CD4-positive, CD25-positive, alpha-beta regulatory T cell (primary cell): ENCODE results near the gene GRK4. TPM values are rescaled to one million over a fixed set of nuclear protein-coding genes. Genes with fewer than 3 reads are reported as not detected.
A peak's percentile ranks its signal among the peaks of the same experiment; 100 is the strongest.
"Not testable (repeated sequence)": the region's sequence is repeated elsewhere in the genome, so short reads cannot be mapped to it uniquely, and the experiment has no call there.

Experiments
- ATAC-seq, 2 donors: fragments of 150-1000 bp; cut with Tn5 transposase; one replicate each; pipeline ENCODE4 v1.10.0; 2021; ENCODE audit warnings: low read depth in 2 of 2, moderate number of reproducible peaks in 2 of 2, moderate library complexity in 1 of 2
- DNase-seq, 3 donors: peaks; one replicate each; pipeline versions ENCODE4 v3.0.0 to v3.0.0-alpha.2; 2012 to 2022; ENCODE audit warnings: mixed read lengths in 1 of 3
- H3K27ac ChIP-seq: one replicate; pipeline ENCODE4 v1.7.0; 2013; ENCODE audit warnings: mild to moderate bottlenecking, low read length; ENCODE audit not compliant: insufficient read depth, poor library complexity, severe bottlenecking
- H3K27me3 ChIP-seq: one replicate; pipeline ENCODE4 v1.7.0; 2013; ENCODE audit warnings: low read length; ENCODE audit not compliant: control insufficient read depth, insufficient read depth
- H3K36me3 ChIP-seq: one replicate; pipeline ENCODE4 v1.7.0; 2013; ENCODE audit warnings: mild to moderate bottlenecking, low read length, moderate library complexity; ENCODE audit not compliant: control insufficient read depth, insufficient read depth
- H3K4me1 ChIP-seq: 2 replicates; pipeline ENCODE4 v1.7.0; 2013; ENCODE audit warnings: mild to moderate bottlenecking, low read length; ENCODE audit not compliant: insufficient read depth, control insufficient read depth, poor library complexity, severe bottlenecking
- H3K4me3 ChIP-seq: one replicate; pipeline ENCODE4 v1.7.0; 2013; ENCODE audit warnings: low read depth, mild to moderate bottlenecking, low read length, moderate library complexity
- H3K9me3 ChIP-seq, 2 experiments: 1 replicate in 1 of 2; 2 replicates in 1 of 2; pipeline ENCODE4 v1.7.0; 2013; ENCODE audit warnings: low read length in 2 of 2, mild to moderate bottlenecking in 1 of 2, moderate library complexity in 1 of 2; ENCODE audit not compliant: control insufficient read depth in 2 of 2
- H3K27ac Mint-ChIP-seq, 3 donors: one replicate each; pipeline ENCODE4 v1.8.0; 2020 to 2022; ENCODE audit warnings: mild to moderate bottlenecking in 3 of 3, mixed read lengths in 3 of 3, moderate library complexity in 2 of 3
- H3K27me3 Mint-ChIP-seq: one replicate; pipeline ENCODE4 v1.8.0; 2022; ENCODE audit warnings: mild to moderate bottlenecking, mixed read lengths
- H3K36me3 Mint-ChIP-seq: one replicate; pipeline ENCODE4 v1.8.0; 2020; ENCODE audit warnings: mixed read lengths
- H3K4me1 Mint-ChIP-seq, 4 donors: one replicate each; pipeline ENCODE4 v1.8.0; 2020 to 2022; ENCODE audit warnings: mixed read lengths in 4 of 4, mild to moderate bottlenecking in 1 of 4
- H3K4me3 Mint-ChIP-seq, 4 donors: one replicate each; pipeline ENCODE4 v1.8.0; 2020 to 2022; ENCODE audit warnings: mild to moderate bottlenecking in 4 of 4, mixed read lengths in 4 of 4, moderate library complexity in 3 of 4
- H3K9me3 Mint-ChIP-seq, 7 donors: one replicate each; pipeline ENCODE4 v1.8.0; 2020 to 2022; ENCODE audit warnings: mixed read lengths in 7 of 7, mild to moderate bottlenecking in 3 of 7, moderate library complexity in 2 of 7
- polyA plus RNA-seq, 4 donors: library from polyadenylated mRNA; unstranded; fragments of 300-500 nt; fragmentation: Illumina TruSeq; gene quantifications; one replicate each; pipeline ENCODE4 v1.2.3, GENCODE V29; 2021
- total RNA-seq: library from RNA; stranded (reverse); gene quantifications from one replicate; pipeline ENCODE4 v1.2.3, GENCODE V29; 2022

Gene GRK4
- total and polyA plus RNA-seq, 5 donors from 2014 or later = 0.64 to 2.8 (median 1.2) TPM

DNA sequence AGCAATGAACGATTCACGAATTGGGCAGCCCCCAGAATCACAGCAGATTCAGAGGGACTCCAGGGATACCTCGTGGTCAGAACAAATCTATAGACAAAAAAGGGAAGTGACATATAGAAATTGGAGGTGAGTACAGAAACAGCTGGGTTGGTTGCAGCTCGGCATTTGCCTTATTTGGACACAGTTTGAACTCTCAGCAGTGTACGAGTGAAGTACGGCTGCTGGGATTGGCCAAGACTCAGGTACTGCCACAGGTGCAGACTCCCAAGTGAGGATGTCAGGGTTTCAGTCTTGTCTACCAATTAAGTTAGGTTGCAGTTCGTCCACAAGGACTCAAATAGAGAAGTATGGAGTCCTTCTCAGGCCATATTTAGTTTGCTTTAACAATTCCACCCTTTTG is 82.8 kb downstream of the GRK4 start:
- Histone ChIP-seq H3K4me1 (peaks cover 48% of the 10 kb centered on the region), H3K9me3 (peaks cover 0 to 9% of the 10 kb centered on the region in 2 experiments), H3K4me3 (no peak overlapping the region), H3K27ac (no peak overlapping the region), H3K36me3 (no peaks in the 10 kb centered on the region), H3K27me3 (no peaks in the 10 kb centered on the region)
- H3K4me1 Mint-ChIP-seq = peaks cover 10 to 53% (median 31%) of the 10 kb centered on the region in 4 donors
- H3K27me3 Mint-ChIP-seq = peaks cover 51% of the 10 kb centered on the region
- H3K9me3 Mint-ChIP-seq = peaks cover 0 to 6% (median 2%) of the 10 kb centered on the region in 7 donors
- ATAC-seq (no peak), DNase-seq (no peak)
- H3K36me3 Mint-ChIP-seq = peaks cover 4% of the 10 kb centered on the region
- H3K27ac Mint-ChIP-seq = peak overlapping the region in 1 of 3 donors; percentile 94
- H3K4me3 Mint-ChIP-seq = no peak overlapping the region

DNA sequence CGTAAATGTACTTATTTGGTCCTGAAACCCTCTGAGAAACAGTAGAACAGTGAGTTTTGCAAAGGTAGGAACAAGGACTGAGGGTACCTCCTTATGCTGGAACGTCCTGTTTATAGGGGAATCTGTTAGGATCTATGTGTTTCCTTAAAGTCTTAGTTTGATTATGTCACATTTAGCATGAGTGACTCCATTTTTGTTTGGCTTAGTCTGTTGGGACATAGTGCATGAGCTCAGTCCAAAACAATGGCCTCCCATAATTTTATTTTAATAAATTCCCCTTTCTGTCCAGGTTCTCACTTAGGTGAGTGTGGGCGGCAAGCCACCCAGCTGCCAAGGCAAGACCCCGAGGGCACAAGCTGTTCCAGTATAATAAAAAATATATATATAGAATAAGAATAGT is 83.3 kb downstream of the GRK4 start:
- ATAC-seq = no peak
- no peak overlapping the region for H3K4me3 ChIP-seq
- Mint-ChIP-seq H3K4me1 (peaks cover 10 to 49% (median 30%) of the 10 kb centered on the region in 4 donors), H3K27ac (peak overlapping the region in 1 of 3 donors; percentile 92), H3K9me3 (peaks cover 0 to 6% (median 2%) of the 10 kb centered on the region in 7 donors), H3K36me3 (peaks cover 4% of the 10 kb centered on the region), H3K4me3 (peak overlapping the region in 2 of 4 donors; percentile 87 to 88), H3K27me3 (peaks cover 53% of the 10 kb centered on the region)
- peaks cover 43% of the 10 kb centered on the region for H3K4me1 ChIP-seq
- DNase-seq = no peak
- no peaks in the 10 kb centered on the region for H3K27me3 ChIP-seq
- H3K9me3 ChIP-seq = peaks cover 0 to 9% of the 10 kb centered on the region in 2 experiments
- peak overlapping the region; percentile 41 for H3K27ac ChIP-seq
- no peaks in the 10 kb centered on the region for H3K36me3 ChIP-seq

DNA sequence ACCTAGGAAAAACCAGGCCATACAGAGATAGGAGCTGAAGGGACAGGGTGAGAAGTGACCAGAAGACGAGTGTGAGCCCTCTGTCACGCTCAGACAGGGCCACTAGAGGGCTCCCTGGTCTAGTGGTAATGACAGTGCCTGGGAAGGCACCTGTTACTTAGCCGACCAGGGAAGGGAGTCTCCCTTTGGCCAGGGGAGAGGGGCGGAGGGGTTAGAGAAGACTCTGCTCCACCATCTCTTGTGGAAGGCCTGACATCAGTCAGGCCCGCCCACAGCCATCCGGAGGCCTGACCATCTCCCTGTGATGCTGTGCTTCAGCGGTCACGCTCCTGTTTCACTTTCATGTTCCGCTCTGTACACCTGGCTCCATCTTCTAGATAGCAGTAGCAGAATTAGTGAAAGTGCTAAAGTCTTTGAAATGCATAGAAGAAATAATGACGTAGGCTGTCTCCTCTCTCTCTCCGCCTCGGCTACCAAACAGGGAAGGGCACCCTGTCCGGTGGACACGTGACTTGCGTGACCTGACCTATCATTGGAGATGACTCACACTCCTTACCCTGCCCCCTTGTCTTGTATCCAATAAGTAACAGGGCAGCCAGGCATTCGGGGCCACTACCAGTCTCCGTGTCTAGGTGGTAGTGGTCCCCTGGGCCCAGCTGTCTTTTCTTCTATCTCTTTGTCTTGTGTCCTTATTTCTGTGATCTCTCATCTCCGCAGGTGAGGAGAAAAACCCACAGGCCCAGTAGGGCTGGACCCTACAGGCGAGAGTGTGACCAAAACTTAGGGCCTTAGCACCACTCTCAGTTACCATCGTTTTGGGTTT is 84.3 kb downstream of the GRK4 start:
- Histone ChIP-seq H3K4me3 (peak overlapping the region; percentile 78), H3K27ac (peak overlapping the region; percentile 75), H3K27me3 (no peaks in the 10 kb centered on the region), H3K4me1 (peaks cover 33% of the 10 kb centered on the region), H3K36me3 (no peaks in the 10 kb centered on the region), H3K9me3 (peaks cover 0 to 9% of the 10 kb centered on the region in 2 experiments)
- Mint-ChIP-seq H3K27me3 (peaks cover 54% of the 10 kb centered on the region), H3K36me3 (peaks cover 4% of the 10 kb centered on the region), H3K9me3 (peaks cover 0 to 6% (median 2%) of the 10 kb centered on the region in 7 donors), H3K27ac (peak overlapping the region; percentile 8 to 93 (median 92)), H3K4me3 (peak overlapping the region; percentile 65 to 90 (median 87)), H3K4me1 (peaks cover 10 to 39% (median 27%) of the 10 kb centered on the region in 4 donors)
- peak; percentile 62 to 88 (median 78) for DNase-seq
- peak; percentile 67 to 68 for ATAC-seq

DNA sequence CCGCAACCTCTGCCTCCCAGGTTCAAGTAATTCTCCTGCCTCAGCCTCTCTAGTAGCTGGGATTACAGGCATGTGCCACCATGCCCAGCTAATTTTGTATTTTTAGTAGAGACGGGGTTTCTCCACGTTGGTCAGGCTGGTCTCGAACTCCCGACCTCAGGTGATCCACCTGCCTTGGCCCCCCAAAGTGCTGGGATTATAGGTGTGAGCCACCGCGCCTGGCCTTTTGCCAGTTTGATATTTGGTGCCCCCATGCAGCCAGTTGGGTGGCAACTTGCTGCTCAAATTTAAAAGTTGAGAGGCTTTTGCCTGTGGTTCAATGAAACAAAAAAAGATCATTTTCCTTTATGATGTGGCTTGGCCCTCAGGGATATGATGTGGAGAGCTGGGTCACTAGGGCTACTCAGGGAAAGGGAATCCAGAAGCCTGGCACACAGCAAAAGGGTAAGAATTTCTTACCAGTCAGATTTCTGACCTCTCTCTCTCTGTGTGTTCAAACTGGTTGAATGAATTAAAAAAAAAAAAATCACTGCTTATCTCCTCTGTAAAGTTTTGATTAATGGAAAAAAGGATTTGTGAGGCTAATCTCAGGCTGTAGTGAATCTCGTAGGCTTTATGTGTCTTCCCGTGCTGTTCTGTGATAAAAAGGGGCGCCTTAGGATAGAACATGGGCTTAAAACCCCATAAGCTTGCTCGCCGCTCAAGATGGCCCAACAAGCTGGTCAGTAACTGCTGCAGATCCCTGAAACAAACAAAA is 87.9 kb downstream of the GRK4 start:
- ATAC-seq, H3K27ac Mint-ChIP-seq, H3K36me3 ChIP-seq, H3K9me3 Mint-ChIP-seq, H3K27me3 ChIP-seq, H3K27ac ChIP-seq, H3K4me3 ChIP-seq, H3K36me3 Mint-ChIP-seq, H3K4me3 Mint-ChIP-seq, H3K9me3 ChIP-seq, DNase-seq: not testable (repeated sequence)
- H3K4me1 Mint-ChIP-seq = peaks cover 0 to 11% (median 8%) of the 10 kb centered on the region in 4 donors
- peaks cover 39% of the 10 kb centered on the region for H3K27me3 Mint-ChIP-seq
- H3K4me1 ChIP-seq = peaks cover 11% of the 10 kb centered on the region

DNA sequence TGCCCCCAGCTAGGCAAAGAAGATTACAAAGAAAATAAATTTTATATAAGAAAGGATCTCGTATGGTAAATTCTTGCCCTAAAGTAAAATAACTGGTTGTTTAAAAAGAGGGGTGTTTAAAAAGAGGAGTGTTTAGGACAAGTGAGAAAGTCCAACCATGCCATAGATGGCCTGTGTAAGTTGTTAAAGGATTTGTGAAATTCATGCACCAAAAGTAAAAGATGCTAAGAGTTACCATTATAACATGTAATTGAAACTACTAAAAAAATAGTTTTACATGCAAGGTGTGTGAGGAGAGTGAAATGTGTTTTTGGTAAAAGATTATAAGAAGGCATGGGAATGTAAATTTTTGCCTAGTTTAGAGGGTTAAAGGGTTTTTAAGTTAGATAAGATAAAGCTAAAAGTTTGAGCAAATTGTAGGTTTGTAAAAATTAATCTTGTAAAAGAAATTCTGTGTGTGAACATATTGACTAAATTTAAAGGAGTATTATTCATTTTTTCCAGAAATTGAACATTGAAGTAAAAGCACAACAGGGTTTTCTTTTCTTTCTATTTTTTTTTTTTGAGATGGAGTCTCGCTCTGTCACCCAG is 90.9 kb downstream of the GRK4 start:
- H3K27me3 ChIP-seq = no peaks in the 10 kb centered on the region
- peaks cover 12% of the 10 kb centered on the region for H3K36me3 Mint-ChIP-seq
- ATAC-seq = no peak
- no peak overlapping the region for H3K27ac ChIP-seq
- peaks cover 25% of the 10 kb centered on the region for H3K27me3 Mint-ChIP-seq
- peaks cover 0 to 8% of the 10 kb centered on the region in 2 experiments for H3K9me3 ChIP-seq
- H3K4me1 Mint-ChIP-seq = no peaks in the 10 kb centered on the region
- no peak overlapping the region for H3K4me3 Mint-ChIP-seq
- H3K4me1 ChIP-seq = no peaks in the 10 kb centered on the region
- peaks cover 0 to 13% (median 3%) of the 10 kb centered on the region in 7 donors for H3K9me3 Mint-ChIP-seq
- no peaks in the 10 kb centered on the region for H3K36me3 ChIP-seq
- no peak overlapping the region for H3K4me3 ChIP-seq
- no peak overlapping the region for H3K27ac Mint-ChIP-seq
- no peak for DNase-seq

DNA sequence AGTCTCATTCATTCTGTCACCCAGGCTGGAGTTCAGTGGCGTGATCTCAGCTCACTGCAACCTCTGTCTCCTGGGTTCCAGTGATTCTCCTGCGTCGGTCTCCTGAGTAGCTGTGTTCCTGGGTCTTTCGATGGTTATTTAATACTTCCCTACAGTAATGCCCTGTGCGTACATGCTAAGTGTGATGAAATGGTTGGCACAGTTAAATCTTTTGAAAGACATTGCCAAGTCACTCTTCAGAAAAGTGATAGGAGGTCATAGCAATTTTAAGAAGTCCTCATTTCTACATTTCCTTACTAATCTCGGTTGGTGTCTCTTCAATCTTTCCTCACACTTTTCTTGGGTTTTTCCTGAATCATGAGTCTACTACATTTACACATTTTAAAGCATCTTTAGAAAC is 96.6 kb downstream of the GRK4 start:
- Mint-ChIP-seq H3K36me3 (peaks cover 12% of the 10 kb centered on the region), H3K4me3 (no peak overlapping the region), H3K9me3 (peaks cover 0 to 13% (median 3%) of the 10 kb centered on the region in 7 donors), H3K27ac (no peak overlapping the region), H3K27me3 (peaks cover 4% of the 10 kb centered on the region), H3K4me1 (peaks cover 0 to 2% (median 0%) of the 10 kb centered on the region in 4 donors)
- no peaks in the 10 kb centered on the region for H3K4me1 ChIP-seq
- H3K9me3 ChIP-seq = peaks cover 0 to 8% of the 10 kb centered on the region in 2 experiments
- ATAC-seq (no peak), DNase-seq (no peak)
- no peaks in the 10 kb centered on the region for H3K36me3 ChIP-seq
- H3K27ac ChIP-seq = no peak overlapping the region
- H3K27me3 ChIP-seq = no peaks in the 10 kb centered on the region
- no peak overlapping the region for H3K4me3 ChIP-seq

DNA sequence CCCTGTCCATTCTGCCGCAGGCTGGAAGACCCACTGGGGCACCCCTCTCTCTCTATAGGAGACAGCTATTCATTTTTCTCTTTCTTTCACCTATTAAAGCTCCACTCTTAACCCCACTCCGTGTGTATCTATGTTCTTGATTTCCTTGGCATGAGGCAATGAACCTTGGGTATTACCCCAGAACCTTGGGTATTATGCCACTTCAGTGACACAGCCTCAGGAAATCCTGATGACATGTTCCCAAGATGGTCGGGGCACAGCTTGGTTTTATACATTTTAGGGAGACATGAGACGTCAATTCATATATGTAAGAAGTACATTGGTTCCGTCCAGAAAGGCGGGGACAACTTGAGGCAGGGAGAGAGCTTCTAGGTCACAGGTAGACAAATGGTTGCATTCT is 97.6 kb downstream of the GRK4 start:
- Mint-ChIP-seq H3K27me3 (peaks cover 9% of the 10 kb centered on the region), H3K4me3 (no peak overlapping the region), H3K9me3 (peaks cover 0 to 9% (median 2%) of the 10 kb centered on the region in 7 donors), H3K27ac (no peak overlapping the region), H3K4me1 (peaks cover 0 to 2% (median 0%) of the 10 kb centered on the region in 4 donors), H3K36me3 (peaks cover 8% of the 10 kb centered on the region)
- DNase-seq = no peak
- H3K27ac ChIP-seq = no peak overlapping the region
- no peak overlapping the region for H3K4me3 ChIP-seq
- H3K9me3 ChIP-seq = no peaks in the 10 kb centered on the region
- no peak for ATAC-seq
- peaks cover 2% of the 10 kb centered on the region for H3K36me3 ChIP-seq
- no peaks in the 10 kb centered on the region for H3K27me3 ChIP-seq
- H3K4me1 ChIP-seq = no peaks in the 10 kb centered on the region
